Measurements from ENCODE around the gene ATAD2B. TPM values are rescaled to one million over a fixed set of nuclear protein-coding genes. Genes with fewer than 3 reads are reported as not detected.

ATAD2B gene
- total RNA-seq, 4 donors from 2014 or later, result 37.1 to 82.7 (median 40.7) TPM

- intact Hi-C loops (cut with DNase I; ENCODE audit: low total_unique reads) (no loop called here), in situ Hi-C loops (cut with MboI; ENCODE audit: low pct_ligation_motif_present in 1 of 4, low pct_unique_long_range_greater_than_20kb in 1 of 4, low sequenced_read_pairs in 3 of 4) (no loop called here)
Observed at GRCh38 chr2:23947350-23947749, 20.4 kb upstream of the ATAD2B start.

GRCh38 chr2:23944976-23945375, 18.1 kb upstream of the ATAD2B start:
- Histone ChIP-seq H3K27me3 (no peaks in the 10 kb centered on the region), H3K4me3 (no peak overlapping the region), H3K4me1 (peaks cover 5 to 21% (median 11%) of the 10 kb centered on the region in 4 donors), H3K9me3 (no peaks in the 10 kb centered on the region), H3K27ac (no peak overlapping the region), H3K36me3 (no peaks in the 10 kb centered on the region)
- in situ Hi-C loops (cut with MboI; ENCODE audit: low pct_ligation_motif_present in 1 of 4, low pct_unique_long_range_greater_than_20kb in 1 of 4, low sequenced_read_pairs in 3 of 4), result no loop called here
- DNase-seq, result no peak
- intact Hi-C loops (cut with DNase I; ENCODE audit: low total_unique reads), result no loop called here
- TF ChIP-seq, protein P1, sequence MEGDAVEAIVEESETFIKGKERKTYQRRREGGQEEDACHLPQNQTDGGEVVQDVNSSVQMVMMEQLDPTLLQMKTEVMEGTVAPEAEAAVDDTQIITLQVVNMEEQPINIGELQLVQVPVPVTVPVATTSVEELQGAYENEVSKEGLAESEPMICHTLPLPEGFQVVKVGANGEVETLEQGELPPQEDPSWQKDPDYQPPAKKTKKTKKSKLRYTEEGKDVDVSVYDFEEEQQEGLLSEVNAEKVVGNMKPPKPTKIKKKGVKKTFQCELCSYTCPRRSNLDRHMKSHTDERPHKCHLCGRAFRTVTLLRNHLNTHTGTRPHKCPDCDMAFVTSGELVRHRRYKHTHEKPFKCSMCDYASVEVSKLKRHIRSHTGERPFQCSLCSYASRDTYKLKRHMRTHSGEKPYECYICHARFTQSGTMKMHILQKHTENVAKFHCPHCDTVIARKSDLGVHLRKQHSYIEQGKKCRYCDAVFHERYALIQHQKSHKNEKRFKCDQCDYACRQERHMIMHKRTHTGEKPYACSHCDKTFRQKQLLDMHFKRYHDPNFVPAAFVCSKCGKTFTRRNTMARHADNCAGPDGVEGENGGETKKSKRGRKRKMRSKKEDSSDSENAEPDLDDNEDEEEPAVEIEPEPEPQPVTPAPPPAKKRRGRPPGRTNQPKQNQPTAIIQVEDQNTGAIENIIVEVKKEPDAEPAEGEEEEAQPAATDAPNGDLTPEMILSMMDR (IDR thresholded peaks at IDR 0.05), result no peak
- no peak for TF ChIP-seq POLR2A (IDR thresholded peaks at IDR 0.05)
- TF ChIP-seq EP300 (IDR thresholded peaks at IDR 0.05; ENCODE audit: low read depth), result no peak
- TF ChIP-seq POLR2AphosphoS5 (IDR thresholded peaks at IDR 0.05), result no peak

More at GRCh38 chr2:23947350-23947749, 20.4 kb upstream of the ATAD2B start:
- WGBS, 2 donors (ENCODE audit: low coverage in 1 of 2), result 93 to 97% methylated on average over 2 of the region's 2 CpGs
- TF ChIP-seq, protein P1 (IDR thresholded peaks at IDR 0.05), result no peak
- TF ChIP-seq POLR2AphosphoS5 (IDR thresholded peaks at IDR 0.05) (no peak), POLR2A (IDR thresholded peaks at IDR 0.05) (no peak), EP300 (IDR thresholded peaks at IDR 0.05; ENCODE audit: low read depth) (no peak)
- Histone ChIP-seq H3K9me3 (no peaks in the 10 kb centered on the region), H3K27me3 (no peaks in the 10 kb centered on the region), H3K27ac (no peak overlapping the region), H3K4me3 (no peak overlapping the region), H3K36me3 (no peaks in the 10 kb centered on the region), H3K4me1 (peaks cover 0 to 11% (median 0%) of the 10 kb centered on the region in 4 donors)
- DNase-seq, result no peak

GRCh38 chr2:23944527-23944926, 17.6 kb upstream of the ATAD2B start:
- peaks cover 5 to 23% (median 12%) of the 10 kb centered on the region in 4 donors for H3K4me1 ChIP-seq
- in situ Hi-C loops (cut with MboI; ENCODE audit: low pct_ligation_motif_present in 1 of 4, low pct_unique_long_range_greater_than_20kb in 1 of 4, low sequenced_read_pairs in 3 of 4) (no loop called here), intact Hi-C loops (cut with DNase I; ENCODE audit: low total_unique reads) (no loop called here)
- TF ChIP-seq EP300 (IDR thresholded peaks at IDR 0.05; ENCODE audit: low read depth) (no peak), POLR2A (IDR thresholded peaks at IDR 0.05) (no peak), POLR2AphosphoS5 (IDR thresholded peaks at IDR 0.05) (no peak)
- TF ChIP-seq, protein P1 (IDR thresholded peaks at IDR 0.05), result no peak
- no peak overlapping the region for H3K4me3 ChIP-seq
- no peaks in the 10 kb centered on the region for H3K9me3 ChIP-seq
- no peak overlapping the region for H3K27ac ChIP-seq
- H3K36me3 ChIP-seq, result no peaks in the 10 kb centered on the region
- DNase-seq, result no peak
- 70% methylated on average over 1 of the region's 1 CpG; no CpG with 5 or more reads in 1 of the 2 donors for WGBS, 2 donors (ENCODE audit: low coverage in 1 of 2)
- H3K27me3 ChIP-seq, result no peaks in the 10 kb centered on the region

- Histone ChIP-seq H3K4me1 (peaks cover 5 to 31% (median 17%) of the 10 kb centered on the region in 4 donors), H3K27me3 (no peaks in the 10 kb centered on the region), H3K36me3 (no peaks in the 10 kb centered on the region), H3K27ac (no peak overlapping the region), H3K4me3 (no peak overlapping the region), H3K9me3 (no peaks in the 10 kb centered on the region)
- TF ChIP-seq POLR2AphosphoS5 (IDR thresholded peaks at IDR 0.05) (no peak), POLR2A (IDR thresholded peaks at IDR 0.05) (no peak), EP300 (IDR thresholded peaks at IDR 0.05; ENCODE audit: low read depth) (no peak)
- TF ChIP-seq, protein P1 (IDR thresholded peaks at IDR 0.05), result no peak
- intact Hi-C loops (cut with DNase I; ENCODE audit: low total_unique reads), result no loop called here
- WGBS, 2 donors (ENCODE audit: low coverage in 1 of 2), result 95 to 100% methylated on average over 6 to 11 of the region's 11 CpGs
- no peak for DNase-seq
- in situ Hi-C loops (cut with MboI; ENCODE audit: low pct_ligation_motif_present in 1 of 4, low pct_unique_long_range_greater_than_20kb in 1 of 4, low sequenced_read_pairs in 3 of 4), result no loop called here
Observed at GRCh38 chr2:23943666-23944065, 16.7 kb upstream of the ATAD2B start.

Measured in transverse colon (tissue), 4 donors.